HEK293T (cell line): ENCODE results near the gene DARS1.

ENCODE experiments used
- BHLHE40 ChIP-seq: fragments of 450-650 bp; IDR thresholded peaks from 2 replicates; pipeline ENCODE4 v1.6.1; 2016; ENCODE audit warnings: mild to moderate bottlenecking, moderate library complexity, borderline replicate concordance
- CTBP1 ChIP-seq: fragments of 450-650 bp; IDR thresholded peaks from 2 replicates; pipeline ENCODE4 v1.6.1; 2016; ENCODE audit warnings: borderline replicate concordance
- ELF4 ChIP-seq: fragments of 450-650 bp; IDR thresholded peaks from 2 replicates; pipeline ENCODE4 v1.6.1; 2017; ENCODE audit warnings: antibody characterized with exemption
- FOXA1 ChIP-seq: fragments of 450-650 bp; IDR thresholded peaks from 2 replicates; pipeline ENCODE4 v1.6.1; 2016; ENCODE audit warnings: mild to moderate bottlenecking
- FOXK2 ChIP-seq: fragments of 450-650 bp; IDR thresholded peaks from 2 replicates; pipeline ENCODE4 v1.6.1; 2016; ENCODE audit warnings: mild to moderate bottlenecking
- FOXM1 ChIP-seq: fragments of 450-650 bp; IDR thresholded peaks from 2 replicates; pipeline ENCODE4 v1.6.1; 2017; ENCODE audit warnings: mild to moderate bottlenecking, borderline replicate concordance
- HDGF ChIP-seq: fragments of 450-650 bp; IDR thresholded peaks from 2 replicates; pipeline ENCODE4 v1.6.1; 2017; ENCODE audit warnings: antibody characterized with exemption, borderline replicate concordance
- L3MBTL2 ChIP-seq: fragments of 450-650 bp; conservative IDR thresholded peaks from 2 replicates; pipeline ENCODE4 v1.6.1; 2016; ENCODE audit warnings: mild to moderate bottlenecking
- LEF1 ChIP-seq: fragments of 450-650 bp; IDR thresholded peaks from 2 replicates; pipeline ENCODE4 v1.6.1; 2017; ENCODE audit warnings: mild to moderate bottlenecking, borderline replicate concordance
- SP1 ChIP-seq: fragments of 450-650 bp; IDR thresholded peaks from 2 replicates; pipeline ENCODE4 v1.6.1; 2017
- SUZ12 ChIP-seq: fragments of 450-650 bp; IDR thresholded peaks from 2 replicates; pipeline ENCODE4 v1.6.1; 2016; ENCODE audit warnings: mild to moderate bottlenecking
- TARDBP ChIP-seq: fragments of 450-650 bp; IDR thresholded peaks from 2 replicates; pipeline ENCODE4 v1.6.1; 2016
- ZNF384 ChIP-seq: fragments of 450-650 bp; IDR thresholded peaks from 2 replicates; pipeline ENCODE4 v1.6.1; 2016

DNA sequence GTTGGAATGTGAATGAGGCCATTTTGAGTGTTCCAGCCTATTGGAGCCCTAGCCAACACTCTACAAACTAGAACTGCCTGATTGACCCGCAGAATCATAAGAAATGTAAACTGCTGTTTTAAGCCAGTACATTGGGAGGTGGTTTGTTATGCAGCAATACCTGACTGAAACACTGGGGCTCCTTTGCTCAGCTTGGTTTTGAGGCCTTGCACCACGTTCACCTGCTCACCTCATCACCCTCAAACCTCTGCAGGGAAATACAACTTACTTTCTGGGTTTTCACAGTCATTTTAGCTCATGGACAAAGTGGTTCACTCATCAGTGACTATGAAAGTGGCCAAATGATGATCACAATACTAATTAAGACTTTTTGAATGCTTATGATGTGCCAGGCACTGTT lies 10.9 kb upstream of the DARS1 start:
- TF ChIP-seq TARDBP (no peak), FOXA1 (no peak), L3MBTL2 (no peak), FOXM1 (no peak), ZNF384 (no peak), LEF1 (no peak), SUZ12 (no peak), ELF4 (no peak), CTBP1 (no peak), FOXK2 (no peak), BHLHE40 (no peak), SP1 (no peak), HDGF (no peak)
